ENCODE measurements around the gene LENG9.
A peak's percentile ranks its signal among the peaks of the same experiment; 100 is the strongest.

The LENG9 gene

DNA sequence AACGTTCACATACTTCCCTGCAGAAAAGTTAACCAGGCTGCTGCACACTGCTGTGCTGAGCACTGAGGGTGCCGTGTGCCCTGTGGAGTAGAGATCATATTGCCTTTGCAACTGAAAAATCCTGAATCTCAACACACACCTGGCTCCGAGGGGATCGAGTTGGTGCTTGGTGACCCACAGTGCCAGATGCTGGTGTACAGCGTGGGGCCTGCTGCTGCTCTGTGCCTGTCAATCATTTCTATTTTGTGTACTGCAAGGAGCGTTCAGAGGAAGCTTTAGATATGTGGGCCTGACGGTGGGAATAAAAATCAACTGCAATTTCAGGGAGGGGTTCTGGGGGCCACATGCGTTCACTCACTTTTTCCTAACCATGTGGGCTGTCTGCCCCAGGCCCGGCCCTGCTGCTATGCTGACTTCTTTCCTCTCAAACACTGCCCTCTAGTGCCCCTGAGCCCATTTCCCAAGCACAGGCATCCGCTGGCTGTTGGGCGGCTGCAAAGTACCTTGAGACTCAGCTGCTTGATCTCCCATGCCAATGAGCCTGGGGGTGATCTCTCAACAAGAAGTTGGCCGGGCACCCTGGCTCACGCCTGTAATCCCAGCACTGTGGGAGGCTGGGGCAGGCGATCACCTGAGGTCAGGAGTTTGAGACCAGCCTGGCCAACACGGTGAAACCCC is 24.3 kb downstream of the LENG9 start:
- peak in 47 of 56 donors; percentile 18 to 86 (median 56) for DNase-seq

- DNase-seq, result no peak
Measured at GRCh38 chr19:54436628-54437252, 26.8 kb downstream of the LENG9 start.

DNA sequence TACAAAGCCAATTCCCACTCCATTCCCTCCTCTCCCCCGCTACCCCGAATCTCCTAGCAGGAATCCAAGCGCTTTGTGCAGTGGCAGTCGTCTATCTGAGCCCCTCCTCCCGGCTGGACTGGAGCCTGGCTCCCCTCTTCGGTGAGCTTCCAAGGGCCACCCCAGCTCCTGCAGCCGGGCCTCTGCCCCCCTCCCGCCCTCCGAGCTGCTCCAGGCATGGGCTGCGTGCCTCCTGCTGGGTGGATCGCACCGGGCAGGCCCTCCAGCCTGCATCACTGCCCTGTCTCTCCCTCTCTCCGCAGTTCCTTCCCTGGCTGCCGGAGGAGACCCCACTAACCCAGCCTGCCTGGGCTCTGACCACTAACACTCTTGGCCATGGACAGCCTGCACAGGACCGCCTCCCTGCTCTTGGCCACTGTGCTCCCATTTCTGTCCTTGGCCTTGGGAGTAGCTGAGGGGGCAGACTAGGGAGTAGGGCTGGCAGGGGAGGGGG is 27.5 kb downstream of the LENG9 start:
- DNase-seq, result peak in 30 of 56 donors; percentile 12 to 81 (median 48)

- DNase-seq, result peak in 11 of 56 donors; percentile 26 to 81 (median 52)
Measured at GRCh38 chr19:54435551-54436016, 28.0 kb downstream of the LENG9 start.

- DNase-seq, result peak in 10 of 56 donors; percentile 29 to 68 (median 46)
Measured at GRCh38 chr19:54434873-54435214, 28.7 kb downstream of the LENG9 start.

DNA sequence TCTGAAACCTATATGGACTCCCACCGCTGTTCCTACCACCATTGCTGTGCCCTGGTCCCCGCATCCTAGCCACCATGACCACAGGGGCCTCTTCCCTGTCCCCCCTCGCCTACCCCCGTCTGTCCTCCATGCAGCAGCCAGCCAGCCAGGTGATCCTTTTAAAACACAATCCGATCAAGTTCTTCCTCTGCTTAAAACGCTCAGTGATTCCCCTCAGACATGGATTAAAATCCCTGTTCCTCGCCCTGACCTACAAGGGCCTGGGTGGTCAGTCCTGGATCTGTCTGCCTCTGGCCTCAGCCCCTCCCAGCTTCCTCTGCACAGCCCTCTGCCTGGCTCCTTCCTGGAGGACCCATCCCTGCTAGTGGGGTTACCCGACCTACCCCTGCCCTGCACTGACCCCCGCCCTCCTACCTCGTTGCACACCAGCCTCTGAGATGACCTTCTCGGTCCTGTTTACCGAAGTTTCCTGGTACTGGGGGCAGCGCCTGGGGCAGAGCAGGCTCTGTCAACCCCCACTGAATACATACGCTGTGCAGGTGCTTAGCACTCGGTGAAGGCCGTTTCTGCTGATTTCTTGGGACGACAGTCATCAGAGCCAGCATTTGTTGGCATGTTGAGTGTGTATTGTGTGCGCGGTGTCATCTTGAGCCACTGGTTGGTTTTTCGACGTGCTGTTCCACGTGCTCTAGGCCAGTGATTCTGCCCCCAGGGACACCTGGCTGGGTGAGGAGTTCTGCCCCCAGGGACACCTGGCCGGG is 29.3 kb downstream of the LENG9 start:
- peak in 20 of 56 donors; percentile 14 to 68 (median 40) for DNase-seq

DNA sequence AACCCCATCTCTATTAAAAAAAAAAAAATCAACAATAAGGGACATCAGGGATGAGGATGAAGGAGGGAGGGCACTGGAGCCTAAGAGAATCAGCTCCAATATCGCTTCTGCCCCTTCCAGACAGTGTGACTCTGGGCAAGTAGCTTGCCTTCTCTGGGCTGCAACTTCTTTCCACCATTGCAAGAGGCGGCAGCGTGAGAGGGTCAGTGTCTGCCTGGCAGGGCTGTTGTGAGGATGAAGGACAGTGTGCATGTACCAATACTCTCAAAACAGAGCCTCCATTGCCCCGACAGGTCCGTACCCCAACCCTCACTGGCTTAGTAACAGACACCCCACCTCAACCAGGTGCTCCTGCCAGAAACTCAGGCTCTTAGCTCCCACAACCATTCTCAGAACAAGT is 29.9 kb downstream of the LENG9 start:
- DNase-seq, result peak in 1 of 56 donors; percentile 40

- DNase-seq, result no peak
Measured at GRCh38 chr19:54432144-54432738, 31.3 kb downstream of the LENG9 start.

DNA sequence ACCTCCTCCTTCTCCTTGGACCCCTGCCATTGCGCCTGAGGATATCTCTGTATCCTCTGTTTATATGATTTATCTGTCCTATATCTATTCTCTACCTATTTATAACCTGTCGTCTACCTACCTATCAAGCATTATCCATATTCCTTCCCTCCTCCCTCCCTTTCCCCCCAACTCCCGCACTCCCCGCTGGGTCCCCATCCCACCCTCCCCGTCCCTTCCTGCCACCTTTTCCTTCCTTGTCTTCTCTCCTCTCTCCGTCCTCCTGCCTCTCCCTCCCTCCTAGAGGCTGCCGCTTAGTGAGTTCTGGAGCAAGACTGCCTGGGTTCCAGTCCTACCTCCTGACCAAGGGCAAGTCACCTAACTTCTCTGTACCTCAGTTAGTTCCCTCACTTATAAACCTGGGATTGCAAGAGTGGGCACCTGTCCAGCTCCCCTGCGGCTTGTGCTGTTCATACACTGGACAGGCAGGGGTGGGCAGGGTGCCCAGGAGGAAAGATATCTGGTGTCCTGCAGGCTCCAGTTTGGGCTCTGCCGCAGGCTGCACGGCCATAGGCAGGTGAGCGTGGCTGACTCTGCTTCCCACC is 32.2 kb downstream of the LENG9 start:
- peak in 8 of 56 donors; percentile 23 to 37 (median 27) for DNase-seq

GRCh38 chr19:54430306-54431254 is 33.0 kb downstream of the LENG9 start:
- peak in 42 of 56 donors; percentile 22 to 84 (median 56) for DNase-seq

DNA sequence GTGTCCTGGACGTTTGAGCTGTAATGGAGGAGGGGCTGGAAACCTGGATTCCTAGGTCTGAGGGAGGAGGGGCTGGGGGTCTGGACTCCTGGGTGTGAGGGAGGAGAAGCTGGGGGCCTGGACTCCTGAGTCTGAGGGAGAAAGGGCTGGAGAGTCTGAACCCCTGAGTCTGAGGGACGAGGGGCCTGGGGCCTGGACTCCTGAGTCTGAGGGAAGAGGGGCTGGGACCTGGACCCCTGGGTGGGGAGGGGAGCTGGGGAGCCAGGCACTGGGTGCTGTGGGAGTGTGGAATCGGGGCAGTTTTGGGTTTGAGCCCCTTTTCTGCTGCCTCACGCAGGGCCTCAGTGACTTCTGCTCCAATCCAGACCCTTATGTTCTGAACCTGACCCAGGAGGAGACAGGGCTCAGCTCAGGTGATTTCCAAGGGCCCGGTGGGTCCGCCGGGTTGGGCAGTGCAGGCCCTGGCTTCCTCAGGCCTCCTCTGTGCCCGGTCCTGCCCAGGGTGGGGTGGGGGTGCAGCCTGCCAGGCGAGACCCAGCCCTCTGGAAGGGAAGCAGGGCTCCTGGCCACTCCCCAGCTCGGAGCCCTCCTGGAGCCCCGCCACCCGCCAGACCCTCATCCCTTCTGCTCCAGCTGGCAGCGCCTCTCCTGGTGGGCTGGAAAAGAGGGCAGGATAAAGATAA is 33.9 kb downstream of the LENG9 start:
- peak in 1 of 56 donors; percentile 34 for DNase-seq

DNA sequence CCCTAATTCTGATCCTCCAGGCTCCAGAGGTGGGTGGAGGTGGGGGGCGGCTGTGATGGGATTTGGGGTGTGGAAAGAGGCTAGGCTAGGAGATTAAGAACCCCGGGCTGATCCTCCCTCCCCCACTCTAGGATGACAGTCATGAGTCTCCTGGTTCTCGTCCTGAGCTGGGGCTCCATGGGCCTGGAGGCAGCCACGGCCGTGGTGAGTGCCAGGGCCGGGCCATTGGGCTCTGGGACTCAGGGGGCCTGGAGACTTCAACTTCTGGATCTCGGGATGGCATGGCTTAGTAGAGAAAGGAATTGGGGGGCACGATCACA is 34.4 kb downstream of the LENG9 start:
- no peak for DNase-seq

DNA sequence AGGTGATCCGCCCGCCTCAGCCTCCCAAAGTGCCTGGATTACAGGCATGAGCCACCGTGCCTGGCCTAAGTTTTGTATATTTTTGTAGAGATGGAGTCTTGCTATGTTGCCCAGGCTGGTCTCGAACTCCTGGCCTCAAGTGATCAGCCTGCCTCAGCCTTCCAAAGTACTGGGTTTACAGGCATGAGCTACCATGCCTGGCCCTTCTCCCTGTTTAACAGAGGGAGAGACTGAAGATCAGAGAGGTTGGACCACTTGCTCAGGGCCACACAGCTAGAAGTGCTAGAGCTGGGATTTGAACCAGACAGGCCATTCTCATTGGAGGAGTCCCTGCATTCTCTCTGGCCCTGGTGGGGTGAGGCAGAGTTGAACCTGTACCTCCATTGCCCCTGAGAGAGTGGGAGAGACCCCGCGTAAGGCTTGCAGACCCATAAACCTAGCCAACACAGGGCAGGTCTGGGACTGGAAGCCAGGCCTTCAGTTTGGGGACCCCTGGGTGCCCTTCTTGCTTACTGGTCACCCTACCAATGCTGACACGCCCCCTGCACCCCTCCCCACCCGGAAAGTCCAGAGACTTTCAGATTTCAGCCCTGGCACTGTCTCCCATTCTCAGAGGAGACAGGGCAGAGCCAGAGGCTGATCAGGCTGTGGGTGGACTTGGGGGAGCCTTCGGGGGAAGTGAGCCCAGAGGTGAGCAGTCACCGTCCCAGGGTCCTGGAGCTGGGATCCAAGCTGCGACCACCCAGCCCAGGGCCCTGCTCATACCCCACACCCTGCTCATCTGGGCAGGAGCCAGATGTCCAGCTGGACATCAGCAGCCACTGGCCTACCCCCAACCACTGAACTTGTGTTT is 35.0 kb downstream of the LENG9 start:
- DNase-seq, result no peak

- DNase-seq, result no peak
Measured at GRCh38 chr19:54427586-54427985, 36.0 kb downstream of the LENG9 start.

- DNase-seq, result peak in 18 of 56 donors; percentile 24 to 76 (median 43)
Measured at GRCh38 chr19:54426291-54426931, 37.2 kb downstream of the LENG9 start.

DNA sequence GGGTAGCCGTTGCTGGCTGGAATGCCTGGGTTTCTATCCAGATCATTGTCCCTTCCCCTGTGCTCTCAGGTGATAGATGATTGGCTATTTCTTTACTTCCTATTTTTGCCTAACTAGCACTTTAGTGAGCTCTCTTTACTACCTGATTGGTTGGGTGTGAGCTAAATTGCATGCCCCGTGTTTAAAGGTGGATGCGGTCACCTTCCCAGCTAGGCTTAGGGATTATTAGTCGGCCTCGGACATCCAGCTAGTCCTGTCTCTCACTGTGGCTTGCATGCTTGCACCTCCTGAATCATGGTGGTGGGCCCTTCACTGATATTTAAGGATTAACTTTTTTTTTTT is 38.2 kb downstream of the LENG9 start:
- DNase-seq, result no peak

DNA sequence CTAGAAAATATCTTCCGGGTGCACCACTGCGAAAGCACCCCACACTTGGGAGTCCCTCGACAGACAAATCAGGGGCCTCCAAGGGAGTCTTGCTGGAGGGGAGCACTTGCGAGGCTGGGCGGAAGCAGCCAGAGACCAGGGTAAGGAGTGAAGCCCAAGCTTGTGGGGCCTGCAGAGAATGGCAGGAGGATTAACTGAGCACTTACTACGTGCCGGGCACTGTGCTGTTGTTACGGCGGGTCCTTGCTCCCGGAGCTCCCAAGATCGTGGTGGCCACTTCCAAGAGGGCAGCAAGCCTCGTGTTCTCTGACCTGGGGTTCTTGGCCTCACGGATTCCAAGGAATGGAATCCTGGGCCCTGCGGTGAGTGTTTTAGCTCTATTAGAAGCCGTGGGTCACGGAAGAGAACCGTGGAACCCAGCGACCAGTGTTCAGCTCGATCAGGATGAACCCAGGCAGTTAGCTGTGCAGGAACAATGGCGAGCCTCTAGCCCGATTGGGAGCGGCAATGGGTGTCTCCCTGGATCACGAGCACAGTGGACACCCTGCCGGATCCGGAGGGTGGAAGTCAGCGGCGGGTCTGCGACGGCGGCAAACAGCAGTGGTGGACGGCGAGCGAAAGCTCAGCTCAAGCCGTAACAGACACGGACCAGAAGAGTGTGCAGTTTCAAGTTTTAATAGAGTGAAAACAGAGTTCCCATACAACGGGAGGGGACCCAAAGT is 38.8 kb downstream of the LENG9 start:
- no peak for DNase-seq

Data from amygdala (tissue), 56 donors.